PC-3 (cell line): Measurements from ENCODE around the gene FREY1.

Source experiments
- CTCF ChIP-seq: fragments of 300-600 bp; sonication (generic); conservative IDR thresholded peaks from 2 replicates; pipeline ENCODE4 v1.5.1; 2017; ENCODE audit warnings: antibody characterized with exemption, low read depth, mild to moderate bottlenecking, low read length
- EZH2 ChIP-seq: fragments of 300-600 bp; sonication (generic); IDR thresholded peaks from one replicate; pipeline ENCODE4 v1.6.1; 2017; ENCODE audit warnings: antibody characterized with exemption, mild to moderate bottlenecking, low read length; ENCODE audit not compliant: unreplicated experiment
- EZH2phosphoT487 ChIP-seq: fragments of 300-600 bp; sonication (generic); IDR thresholded peaks from 2 replicates; pipeline ENCODE4 v1.6.1; 2018; ENCODE audit warnings: mild to moderate bottlenecking, antibody characterized with exemption, low read length, borderline replicate concordance

DNA sequence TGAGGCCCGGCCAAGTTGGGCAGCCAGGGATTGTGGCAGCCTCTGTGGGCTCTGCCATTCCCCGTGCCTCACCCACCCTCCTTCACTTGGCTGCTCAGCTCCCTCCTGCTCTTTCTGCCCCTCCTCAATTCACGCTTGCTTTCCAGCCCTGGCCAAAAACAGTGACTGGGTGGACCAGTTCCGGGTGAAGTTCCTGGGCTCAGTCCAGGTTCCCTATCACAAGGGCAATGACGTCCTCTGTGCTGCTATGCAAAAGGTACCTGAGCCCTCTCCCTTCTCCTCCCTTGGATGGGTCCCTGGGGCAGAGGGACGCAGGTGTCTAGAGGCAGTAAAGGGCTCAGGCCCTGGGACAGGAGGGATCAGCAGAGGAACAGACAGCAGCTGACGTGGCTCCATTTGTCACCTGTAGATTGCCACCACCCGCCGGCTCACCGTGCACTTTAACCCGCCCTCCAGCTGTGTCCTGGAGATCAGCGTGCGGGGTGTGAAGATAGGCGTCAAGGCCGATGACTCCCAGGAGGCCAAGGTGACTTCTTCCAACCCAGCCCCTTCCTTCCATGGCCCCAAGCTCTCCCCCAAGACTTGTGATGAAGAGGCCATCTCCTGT is 2.7 kb downstream of the FREY1 start:
- TF ChIP-seq CTCF, result no peak
- TF ChIP-seq EZH2, result no peak
- no peak for TF ChIP-seq EZH2phosphoT487
